Measurements from ENCODE around the gene ZNF766. TPM values are rescaled to one million over a fixed set of nuclear protein-coding genes. Genes with fewer than 3 reads are reported as not detected.
"Not testable (repeated sequence)": the region's sequence is repeated elsewhere in the genome, so short reads cannot be mapped to it uniquely, and the experiment has no call there.

ZNF766 gene
- total RNA-seq, 2 donors from 2014 or later = 6.8 to 16.9 TPM

GRCh38 chr19:52248241-52248640, 21.1 kb upstream of the ZNF766 start:
- ATAC-seq (ENCODE audit: insufficient number of reproducible peaks, low FRiP score, low read depth) = no peak
- no peak for DNase-seq (ENCODE audit: low spot score)
- Histone ChIP-seq H3K4me3 (no peak overlapping the region), H3K36me3 (no peaks in the 10 kb centered on the region), H3K9me3 (no peaks in the 10 kb centered on the region), H3K4me1 (ENCODE audit: control insufficient read depth in 1 of 2, low read depth in 2 of 2) (no peaks in the 10 kb centered on the region), H3K27me3 (replicated peaks; ENCODE audit: insufficient read depth) (no peaks in the 10 kb centered on the region), H3K27ac (no peak overlapping the region)
- TF ChIP-seq, protein P1, sequence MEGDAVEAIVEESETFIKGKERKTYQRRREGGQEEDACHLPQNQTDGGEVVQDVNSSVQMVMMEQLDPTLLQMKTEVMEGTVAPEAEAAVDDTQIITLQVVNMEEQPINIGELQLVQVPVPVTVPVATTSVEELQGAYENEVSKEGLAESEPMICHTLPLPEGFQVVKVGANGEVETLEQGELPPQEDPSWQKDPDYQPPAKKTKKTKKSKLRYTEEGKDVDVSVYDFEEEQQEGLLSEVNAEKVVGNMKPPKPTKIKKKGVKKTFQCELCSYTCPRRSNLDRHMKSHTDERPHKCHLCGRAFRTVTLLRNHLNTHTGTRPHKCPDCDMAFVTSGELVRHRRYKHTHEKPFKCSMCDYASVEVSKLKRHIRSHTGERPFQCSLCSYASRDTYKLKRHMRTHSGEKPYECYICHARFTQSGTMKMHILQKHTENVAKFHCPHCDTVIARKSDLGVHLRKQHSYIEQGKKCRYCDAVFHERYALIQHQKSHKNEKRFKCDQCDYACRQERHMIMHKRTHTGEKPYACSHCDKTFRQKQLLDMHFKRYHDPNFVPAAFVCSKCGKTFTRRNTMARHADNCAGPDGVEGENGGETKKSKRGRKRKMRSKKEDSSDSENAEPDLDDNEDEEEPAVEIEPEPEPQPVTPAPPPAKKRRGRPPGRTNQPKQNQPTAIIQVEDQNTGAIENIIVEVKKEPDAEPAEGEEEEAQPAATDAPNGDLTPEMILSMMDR (IDR thresholded peaks at IDR 0.05) = peak; percentile 21

GRCh38 chr19:52258426-52258825, 11.0 kb upstream of the ZNF766 start:
- no peak overlapping the region for H3K27ac ChIP-seq
- H3K36me3 ChIP-seq = no peaks in the 10 kb centered on the region
- H3K4me1 ChIP-seq (ENCODE audit: control insufficient read depth in 1 of 2, low read depth in 2 of 2) = no peaks in the 10 kb centered on the region
- no peaks in the 10 kb centered on the region for H3K9me3 ChIP-seq
- DNase-seq (ENCODE audit: low spot score) = no peak
- TF ChIP-seq, protein P1 (IDR thresholded peaks at IDR 0.05) = no peak
- ATAC-seq (ENCODE audit: insufficient number of reproducible peaks, low FRiP score, low read depth) = no peak
- no peak overlapping the region for H3K4me3 ChIP-seq
- H3K27me3 ChIP-seq (replicated peaks; ENCODE audit: insufficient read depth) = no peaks in the 10 kb centered on the region

- not testable (repeated sequence) for DNase-seq (ENCODE audit: low spot score); H3K9me3 ChIP-seq; ATAC-seq (ENCODE audit: insufficient number of reproducible peaks, low FRiP score, low read depth); H3K27me3 ChIP-seq (replicated peaks; ENCODE audit: insufficient read depth); H3K27ac ChIP-seq; H3K4me1 ChIP-seq (ENCODE audit: control insufficient read depth in 1 of 2, low read depth in 2 of 2); H3K36me3 ChIP-seq; H3K4me3 ChIP-seq
Observed at GRCh38 chr19:52265556-52265955, 3.8 kb upstream of the ZNF766 start.

GRCh38 chr19:52270266-52270885, 989 bp downstream of the ZNF766 start:
- Histone ChIP-seq H3K4me1 (ENCODE audit: control insufficient read depth in 1 of 2, low read depth in 2 of 2) (peaks cover 5 to 18% of the 10 kb centered on the region in 2 donors), H3K4me3 (peak overlapping the region; percentile 94), H3K27ac (peak overlapping the region; percentile 97 to 99), H3K27me3 (replicated peaks; ENCODE audit: insufficient read depth) (no peaks in the 10 kb centered on the region), H3K9me3 (no peaks in the 10 kb centered on the region), H3K36me3 (no peaks in the 10 kb centered on the region)
- DNase-seq (ENCODE audit: low spot score) (no peak), ATAC-seq (ENCODE audit: insufficient number of reproducible peaks, low FRiP score, low read depth) (no peak)
- TF ChIP-seq, protein P1 (IDR thresholded peaks at IDR 0.05) = no peak

GRCh38 chr19:52273301-52273700, 3.9 kb downstream of the ZNF766 start:
- TF ChIP-seq, protein P1 (IDR thresholded peaks at IDR 0.05) = no peak
- peaks cover 5 to 18% of the 10 kb centered on the region in 2 donors for H3K4me1 ChIP-seq (ENCODE audit: control insufficient read depth in 1 of 2, low read depth in 2 of 2)
- DNase-seq (ENCODE audit: low spot score) = no peak
- H3K27me3 ChIP-seq (replicated peaks; ENCODE audit: insufficient read depth) = no peaks in the 10 kb centered on the region
- no peak for ATAC-seq (ENCODE audit: insufficient number of reproducible peaks, low FRiP score, low read depth)
- no peak overlapping the region for H3K4me3 ChIP-seq
- no peak overlapping the region for H3K27ac ChIP-seq
- H3K9me3 ChIP-seq = no peaks in the 10 kb centered on the region
- no peaks in the 10 kb centered on the region for H3K36me3 ChIP-seq

- Histone ChIP-seq H3K9me3 (peaks cover 1% of the 10 kb centered on the region), H3K4me1 (ENCODE audit: control insufficient read depth in 1 of 2, low read depth in 2 of 2) (peaks cover 3 to 14% of the 10 kb centered on the region in 2 donors), H3K27me3 (replicated peaks; ENCODE audit: insufficient read depth) (no peaks in the 10 kb centered on the region), H3K36me3 (no peaks in the 10 kb centered on the region), H3K4me3 (no peak overlapping the region), H3K27ac (no peak overlapping the region)
- ATAC-seq (ENCODE audit: insufficient number of reproducible peaks, low FRiP score, low read depth) = no peak
- TF ChIP-seq, protein P1 (IDR thresholded peaks at IDR 0.05) = no peak
- DNase-seq (ENCODE audit: low spot score) = no peak
Observed at GRCh38 chr19:52274191-52274590, 4.8 kb downstream of the ZNF766 start.
